ENCODE measurements around the gene SPNS3. TPM values are rescaled to one million over a fixed set of nuclear protein-coding genes. Genes with fewer than 3 reads are reported as not detected.
A peak's percentile ranks its signal among the peaks of the same experiment; 100 is the strongest.

The SPNS3 gene
- total RNA-seq, 4 donors from 2014 or later, result 0.69 TPM; not detected in 3

- no peaks in the 10 kb centered on the region for H3K9me3 ChIP-seq
- no peaks in the 10 kb centered on the region for H3K36me3 ChIP-seq
- H3K27me3 ChIP-seq, result no peaks in the 10 kb centered on the region
- intact Hi-C loops (cut with DNase I; ENCODE audit: low total_unique reads), result no loop called here
- peaks cover 0 to 13% of the 10 kb centered on the region in 2 donors for H3K4me1 ChIP-seq
- H3K27ac ChIP-seq, result peak overlapping the region in 1 of 2 donors; percentile 17
- no peak overlapping the region for H3K4me3 ChIP-seq
- no peak for DNase-seq
- no peak for TF ChIP-seq POLR2A (IDR thresholded peaks at IDR 0.05)
- TF ChIP-seq CTCF (IDR thresholded peaks at IDR 0.05), result no peak
Observed at GRCh38 chr17:4534515-4534914, 100.8 kb downstream of the SPNS3 start.

GRCh38 chr17:4534928-4535666 is 101.4 kb downstream of the SPNS3 start:
- TF ChIP-seq POLR2A (IDR thresholded peaks at IDR 0.05) (no peak), CTCF (IDR thresholded peaks at IDR 0.05) (no peak)
- Histone ChIP-seq H3K36me3 (no peaks in the 10 kb centered on the region), H3K27me3 (no peaks in the 10 kb centered on the region), H3K9me3 (no peaks in the 10 kb centered on the region), H3K4me3 (no peak overlapping the region), H3K27ac (no peak overlapping the region), H3K4me1 (peaks cover 0 to 13% of the 10 kb centered on the region in 2 donors)
- intact Hi-C loops (cut with DNase I; ENCODE audit: low total_unique reads), result no loop called here
- no peak for DNase-seq

- peak overlapping the region in 1 of 2 donors; percentile 52 for H3K27ac ChIP-seq
- intact Hi-C loops (cut with DNase I; ENCODE audit: low total_unique reads), result no loop called here
- peaks cover 0 to 13% of the 10 kb centered on the region in 2 donors for H3K4me1 ChIP-seq
- H3K9me3 ChIP-seq, result no peaks in the 10 kb centered on the region
- H3K4me3 ChIP-seq, result peak overlapping the region in 1 of 2 donors; percentile 16
- no peak for DNase-seq
- TF ChIP-seq CTCF (IDR thresholded peaks at IDR 0.05), result no peak
- TF ChIP-seq POLR2A (IDR thresholded peaks at IDR 0.05), result no peak
- no peaks in the 10 kb centered on the region for H3K27me3 ChIP-seq
- no peaks in the 10 kb centered on the region for H3K36me3 ChIP-seq
Observed at GRCh38 chr17:4535667-4536258, 102.0 kb downstream of the SPNS3 start.

GRCh38 chr17:4536259-4536741 is 102.6 kb downstream of the SPNS3 start:
- intact Hi-C loops (cut with DNase I; ENCODE audit: low total_unique reads), result no loop called here

More at GRCh38 chr17:4536259-4536741, 102.6 kb downstream of the SPNS3 start:
- Histone ChIP-seq H3K4me3 (peak overlapping the region in 1 of 2 donors; percentile 16), H3K4me1 (peaks cover 0 to 13% of the 10 kb centered on the region in 2 donors), H3K27ac (peak overlapping the region; percentile 39 to 52), H3K9me3 (no peaks in the 10 kb centered on the region), H3K27me3 (no peaks in the 10 kb centered on the region), H3K36me3 (no peaks in the 10 kb centered on the region)
- peak in 1 of 2 donors; percentile 39 for DNase-seq
- TF ChIP-seq POLR2A (IDR thresholded peaks at IDR 0.05) (no peak), CTCF (IDR thresholded peaks at IDR 0.05) (no peak)
